HepG2 (cell line): Measurements from ENCODE around the gene MAPK11. TPM values are rescaled to one million over a fixed set of nuclear protein-coding genes. Genes with fewer than 3 reads are reported as not detected.

ENCODE experiments used
- ARNT ChIP-seq: fragments of 450-650 bp; IDR thresholded peaks from 2 replicates; pipeline ENCODE4 v1.6.1; 2017
- ARNTL ChIP-seq: sonication (generic); formaldehyde crosslinking; IDR thresholded peaks from 2 replicates; pipeline ENCODE4 v1.4.0; 2020; ENCODE audit warnings: mild to moderate bottlenecking, missing genetic modification reagents
- ASH2L ChIP-seq: fragments of 300-600, 200-600 bp; sonication (generic); IDR thresholded peaks from 2 replicates; pipeline ENCODE4 v1.7.0; 2017; ENCODE audit warnings: low read depth, mild to moderate bottlenecking, moderate library complexity, mixed read lengths, low read length; ENCODE audit not compliant: insufficient read length
- ERF ChIP-seq: IDR thresholded peaks from 2 replicates; pipeline ENCODE4 v1.6.1; 2018; ENCODE audit warnings: missing biosample characterization, missing genetic modification reagents
- FOXC1 ChIP-seq: sonication (generic); formaldehyde crosslinking; IDR thresholded peaks from 2 replicates; pipeline ENCODE4 v1.8.0; 2022; ENCODE audit warnings: mild to moderate bottlenecking, missing genetic modification reagents, borderline replicate concordance
- NFATC3 ChIP-seq: sonication (generic); formaldehyde crosslinking; IDR thresholded peaks from 2 replicates; pipeline ENCODE4 v1.5.1; 2020; ENCODE audit warnings: mild to moderate bottlenecking, missing genetic modification reagents
- NFRKB ChIP-seq: fragments of 450-650 bp; IDR thresholded peaks from 2 replicates; pipeline ENCODE4 v1.6.1; 2017
- RBFOX2 ChIP-seq: fragments of 200-400 bp; formaldehyde crosslinking; IDR thresholded peaks from 2 replicates; pipeline ENCODE4 v1.6.1; 2017; ENCODE audit warnings: low read depth, mild to moderate bottlenecking, low read length
- TBX2 ChIP-seq: sonication (generic); formaldehyde crosslinking; IDR thresholded peaks from 2 replicates; pipeline ENCODE4 v1.5.0; 2020; ENCODE audit warnings: missing genetic modification reagents, mild to moderate bottlenecking, borderline replicate concordance
- ZC3H13 ChIP-seq: sonication (generic); formaldehyde crosslinking; IDR thresholded peaks from 2 replicates; pipeline ENCODE4 v1.8.1; 2023; ENCODE audit warnings: mild to moderate bottlenecking, missing genetic modification reagents, moderate library complexity
- ZNF263 ChIP-seq: sonication (generic); formaldehyde crosslinking; IDR thresholded peaks from 2 replicates; pipeline ENCODE4 v1.4.0; 2020; ENCODE audit warnings: missing genetic modification reagents
- polyA plus RNA-seq, 8 experiments: library from polyadenylated mRNA; depleted of rRNA in 3 of 8; stranded (reverse) in 7 of 8; unstranded in 1 of 8; fragments of >200 nt; fragmentation: Illumina TruSeq in 4 of 8; extraction: Trizol in 4 of 8; gene quantifications; 2 replicates each; pipeline versions ENCODE4 v1.2.1 to v1.2.3, GENCODE V29; 2011 to 2016; ENCODE audit warnings: low read depth in 4 of 8, missing spikeins in 1 of 8, mixed read lengths in 1 of 8; ENCODE audit not compliant: insufficient read depth in 1 of 8
- total RNA-seq, 5 experiments: library from RNA; depleted of rRNA; stranded (reverse); fragments of >200 nt; fragmentation: Illumina TruSeq; extraction: Trizol; gene quantifications; 2 replicates each; pipeline ENCODE4 v1.2.3, GENCODE V29; 2016; ENCODE audit warnings: low read depth in 1 of 5
- TF ChIP-seq, protein P1 (sequence below): sonication (generic); formaldehyde crosslinking; conservative IDR thresholded peaks from 2 replicates; pipeline ENCODE4 v1.4.0; 2020; ENCODE audit warnings: missing genetic modification reagents
- TF ChIP-seq, protein P2 (sequence below): sonication (generic); formaldehyde crosslinking; conservative IDR thresholded peaks from 2 replicates; pipeline ENCODE4 v1.8.0; 2022; ENCODE audit warnings: missing genetic modification reagents
- TF ChIP-seq, protein P3 (sequence below): sonication (generic); formaldehyde crosslinking; IDR thresholded peaks from 2 replicates; pipeline ENCODE4 v1.9.0; 2021; ENCODE audit warnings: missing genetic modification reagents, mild to moderate bottlenecking, borderline replicate concordance
- TF ChIP-seq, protein P4 (sequence below): sonication (generic); formaldehyde crosslinking; IDR thresholded peaks from 2 replicates; pipeline ENCODE4 v1.8.0; 2022; ENCODE audit warnings: missing genetic modification reagents, mild to moderate bottlenecking, inconsistent platforms, borderline replicate concordance
- TF ChIP-seq, protein P5 (sequence below): IDR thresholded peaks from 2 replicates; pipeline ENCODE4 v1.6.1; 2012; ENCODE audit warnings: inconsistent platforms

MAPK11 gene
- total and polyA plus RNA-seq, 2 of the 13 experiments (the other 11 are each of a cell fraction or from before 2014, with no cell fraction given), result 0.15 to 0.17 TPM

DNA sequence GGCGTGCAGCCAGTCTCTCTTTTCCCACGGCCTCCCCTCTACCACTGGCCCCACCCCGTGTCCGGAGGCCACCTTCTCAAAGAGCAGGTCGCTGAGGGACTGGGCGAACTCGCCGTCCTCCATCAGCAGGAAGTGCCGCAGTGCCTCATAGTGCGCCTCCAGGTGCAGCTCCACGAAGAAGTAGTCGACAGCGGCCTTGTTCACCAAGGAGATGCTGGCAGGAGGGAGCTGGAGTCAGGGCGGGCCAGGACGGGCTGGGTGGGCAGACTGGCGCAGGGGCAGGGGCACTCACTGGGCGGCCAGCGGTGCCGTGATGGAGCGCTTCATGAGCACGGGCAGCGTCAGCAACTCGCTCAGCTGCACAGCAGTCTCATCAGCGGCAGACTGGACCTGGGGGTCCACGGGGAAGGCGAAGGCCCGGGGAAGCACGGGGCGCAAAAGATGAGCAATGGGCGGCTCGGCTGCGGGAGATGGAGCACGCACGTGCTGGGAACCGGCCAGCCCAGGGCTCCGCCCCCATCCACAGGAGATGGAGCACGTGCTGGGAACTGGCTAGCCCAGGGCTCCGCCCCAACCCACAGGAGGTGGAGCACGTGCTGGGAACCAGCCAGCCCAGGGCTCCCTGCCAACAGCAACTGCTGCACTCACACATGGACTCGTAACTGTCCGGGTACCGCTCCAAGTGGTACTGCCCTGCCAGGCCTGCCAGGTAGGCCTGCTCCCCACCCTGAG lies 51.0 kb downstream of the MAPK11 start (continued):
- TF ChIP-seq, protein P1, sequence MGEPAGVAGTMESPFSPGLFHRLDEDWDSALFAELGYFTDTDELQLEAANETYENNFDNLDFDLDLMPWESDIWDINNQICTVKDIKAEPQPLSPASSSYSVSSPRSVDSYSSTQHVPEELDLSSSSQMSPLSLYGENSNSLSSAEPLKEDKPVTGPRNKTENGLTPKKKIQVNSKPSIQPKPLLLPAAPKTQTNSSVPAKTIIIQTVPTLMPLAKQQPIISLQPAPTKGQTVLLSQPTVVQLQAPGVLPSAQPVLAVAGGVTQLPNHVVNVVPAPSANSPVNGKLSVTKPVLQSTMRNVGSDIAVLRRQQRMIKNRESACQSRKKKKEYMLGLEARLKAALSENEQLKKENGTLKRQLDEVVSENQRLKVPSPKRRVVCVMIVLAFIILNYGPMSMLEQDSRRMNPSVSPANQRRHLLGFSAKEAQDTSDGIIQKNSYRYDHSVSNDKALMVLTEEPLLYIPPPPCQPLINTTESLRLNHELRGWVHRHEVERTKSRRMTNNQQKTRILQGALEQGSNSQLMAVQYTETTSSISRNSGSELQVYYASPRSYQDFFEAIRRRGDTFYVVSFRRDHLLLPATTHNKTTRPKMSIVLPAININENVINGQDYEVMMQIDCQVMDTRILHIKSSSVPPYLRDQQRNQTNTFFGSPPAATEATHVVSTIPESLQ (CRISPR knock-in tag), result no peak
- TF ChIP-seq, protein P2, sequence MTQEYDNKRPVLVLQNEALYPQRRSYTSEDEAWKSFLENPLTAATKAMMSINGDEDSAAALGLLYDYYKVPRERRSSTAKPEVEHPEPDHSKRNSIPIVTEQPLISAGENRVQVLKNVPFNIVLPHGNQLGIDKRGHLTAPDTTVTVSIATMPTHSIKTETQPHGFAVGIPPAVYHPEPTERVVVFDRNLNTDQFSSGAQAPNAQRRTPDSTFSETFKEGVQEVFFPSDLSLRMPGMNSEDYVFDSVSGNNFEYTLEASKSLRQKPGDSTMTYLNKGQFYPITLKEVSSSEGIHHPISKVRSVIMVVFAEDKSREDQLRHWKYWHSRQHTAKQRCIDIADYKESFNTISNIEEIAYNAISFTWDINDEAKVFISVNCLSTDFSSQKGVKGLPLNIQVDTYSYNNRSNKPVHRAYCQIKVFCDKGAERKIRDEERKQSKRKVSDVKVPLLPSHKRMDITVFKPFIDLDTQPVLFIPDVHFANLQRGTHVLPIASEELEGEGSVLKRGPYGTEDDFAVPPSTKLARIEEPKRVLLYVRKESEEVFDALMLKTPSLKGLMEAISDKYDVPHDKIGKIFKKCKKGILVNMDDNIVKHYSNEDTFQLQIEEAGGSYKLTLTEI (CRISPR knock-in tag), result no peak
- peak; percentile 38 for TF ChIP-seq RBFOX2
- TF ChIP-seq TBX2 (CRISPR knock-in tag), result no peak
- no peak for TF ChIP-seq ARNT
- TF ChIP-seq FOXC1, result 0 out of 2 replicates have a peak, but pooled peaks have one; percentile 42
- 0 out of 2 replicates have a peak, but pooled peaks have one; percentile 17 for TF ChIP-seq ZC3H13 (CRISPR knock-in tag)
- TF ChIP-seq ARNTL (CRISPR knock-in tag), result no peak
- no peak for TF ChIP-seq NFRKB
- TF ChIP-seq, protein P3, sequence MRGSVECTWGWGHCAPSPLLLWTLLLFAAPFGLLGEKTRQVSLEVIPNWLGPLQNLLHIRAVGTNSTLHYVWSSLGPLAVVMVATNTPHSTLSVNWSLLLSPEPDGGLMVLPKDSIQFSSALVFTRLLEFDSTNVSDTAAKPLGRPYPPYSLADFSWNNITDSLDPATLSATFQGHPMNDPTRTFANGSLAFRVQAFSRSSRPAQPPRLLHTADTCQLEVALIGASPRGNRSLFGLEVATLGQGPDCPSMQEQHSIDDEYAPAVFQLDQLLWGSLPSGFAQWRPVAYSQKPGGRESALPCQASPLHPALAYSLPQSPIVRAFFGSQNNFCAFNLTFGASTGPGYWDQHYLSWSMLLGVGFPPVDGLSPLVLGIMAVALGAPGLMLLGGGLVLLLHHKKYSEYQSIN (CRISPR knock-in tag), result no peak
- TF ChIP-seq NFATC3 (CRISPR knock-in tag), result no peak
- no peak for TF ChIP-seq ASH2L
- TF ChIP-seq, protein P4, sequence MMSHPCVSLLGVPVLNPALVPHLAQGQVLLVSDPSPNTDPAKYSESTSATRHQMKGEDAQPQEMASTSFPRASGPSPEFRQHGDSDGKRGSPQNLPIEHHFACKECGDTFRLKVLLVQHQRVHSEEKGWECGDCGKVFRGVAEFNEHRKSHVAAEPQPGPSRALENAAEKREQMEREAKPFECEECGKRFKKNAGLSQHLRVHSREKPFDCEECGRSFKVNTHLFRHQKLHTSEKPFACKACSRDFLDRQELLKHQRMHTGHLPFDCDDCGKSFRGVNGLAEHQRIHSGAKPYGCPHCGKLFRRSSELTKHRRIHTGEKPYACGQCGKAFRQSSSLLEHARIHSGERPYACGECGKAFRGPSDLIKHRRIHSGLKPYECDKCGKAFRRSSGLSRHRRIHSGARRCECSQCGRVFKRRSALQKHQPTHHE, result no peak
- no peak for TF ChIP-seq ERF (CRISPR knock-in tag)
- TF ChIP-seq, protein P5, sequence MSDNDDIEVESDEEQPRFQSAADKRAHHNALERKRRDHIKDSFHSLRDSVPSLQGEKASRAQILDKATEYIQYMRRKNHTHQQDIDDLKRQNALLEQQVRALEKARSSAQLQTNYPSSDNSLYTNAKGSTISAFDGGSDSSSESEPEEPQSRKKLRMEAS, result 0 out of 2 replicates have a peak, but pooled peaks have one; percentile 28
- TF ChIP-seq ZNF263 (CRISPR knock-in tag), result peak; percentile 77
